Transverse colon (tissue), 4 donors: ENCODE data around the gene IL4I1. TPM values are rescaled to one million over a fixed set of nuclear protein-coding genes. Genes with fewer than 3 reads are reported as not detected.

Experiments
- DNase-seq: peaks from one replicate; pipeline ENCODE4 v3.0.0-alpha.2; 2019
- H3K27ac ChIP-seq, 4 donors: fragments of 200-600 bp; sonication (generic); 2 replicates each; pipeline ENCODE4 v1.5.1; 2016 to 2018; ENCODE audit warnings: inconsistent platforms in 4 of 4
- H3K27me3 ChIP-seq: fragments of 200-600 bp; sonication (generic); 2 replicates; pipeline ENCODE4 v1.5.1; 2017; ENCODE audit warnings: inconsistent platforms
- H3K36me3 ChIP-seq, 4 donors: fragments of 200-600 bp; sonication (generic); 2 replicates each; pipeline ENCODE4 v1.5.1; 2017 to 2019; ENCODE audit warnings: inconsistent platforms in 4 of 4
- H3K4me1 ChIP-seq, 4 donors: fragments of 200-600 bp; sonication (generic); 2 replicates each; pipeline ENCODE4 v1.5.1; 2017 to 2020; ENCODE audit warnings: inconsistent platforms in 4 of 4
- H3K4me3 ChIP-seq, 4 donors: fragments of 200-600 bp; sonication (generic); 1 replicate in 1 of 4; 2 replicates in 3 of 4; pipeline versions ENCODE4 v1.5.1 to v1.6.1; 2017 to 2019; ENCODE audit warnings: inconsistent platforms in 4 of 4
- H3K9me3 ChIP-seq, 2 donors: fragments of 200-600 bp; sonication (generic); 2 replicates each; pipeline ENCODE4 v1.5.1; 2017 to 2019; ENCODE audit warnings: inconsistent platforms in 2 of 2
- CTCF ChIP-seq, 5 experiments: fragments of 200-600 bp in 3 of 5; fragments of 450-650 bp in 2 of 5; sonication (generic) in 3 of 5; IDR thresholded peaks; 1 replicate in 2 of 5; 2 replicates in 3 of 5; pipeline ENCODE4 v1.5.1; 2016 to 2017; ENCODE audit warnings: antibody characterized with exemption in 5 of 5, inconsistent platforms in 3 of 5, mild to moderate bottlenecking in 2 of 5, moderate library complexity in 1 of 5
- EP300 ChIP-seq: sonication (generic); formaldehyde crosslinking; IDR thresholded peaks from one replicate; pipeline ENCODE4 v1.6.1; 2017; ENCODE audit warnings: antibody characterized with exemption, low read depth
- POLR2A ChIP-seq: fragments of 450-650 bp; IDR thresholded peaks from one replicate; pipeline ENCODE4 v1.6.1; 2016; ENCODE audit warnings: antibody characterized with exemption, mild to moderate bottlenecking, moderate library complexity
- POLR2AphosphoS5 ChIP-seq, 3 donors: sonication (generic); formaldehyde crosslinking; IDR thresholded peaks; one replicate each; pipeline ENCODE4 v1.6.1; 2016; ENCODE audit warnings: antibody characterized with exemption in 3 of 3
- WGBS, 2 donors: methylation state at CpG; one replicate each; pipeline ENCODE4 v1.1.5; 2018; ENCODE audit warnings: low coverage in 1 of 2; 5-methylcytosine and 5-hydroxymethylcytosine counted together
- in situ Hi-C, 4 donors: fragments of 200-750 bp; cut with MboI; loops; one replicate each; pipeline versions ENCODE4 v1.15.0 to v1.15.1; 2017; ENCODE audit warnings: low sequenced_read_pairs in 3 of 4, low pct_ligation_motif_present in 1 of 4, low pct_unique_long_range_greater_than_20kb in 1 of 4
- intact Hi-C: fragments of 100-400 bp; cut with DNase I; formaldehyde crosslinking; loops from one replicate; pipeline ENCODE4 v1.15.1; 2023; ENCODE audit warnings: low total_unique reads
- total RNA-seq, 4 donors: library from RNA; depleted of rRNA; stranded (reverse); fragments of >200 nt; gene quantifications; one replicate each; pipeline ENCODE4 v1.1.0, GENCODE V29; 2016

IL4I1 gene
- total RNA-seq, 4 donors from 2014 or later: 2.1 TPM; not detected in 3

GRCh38 chr19:49933643-49934042 lies 37.0 kb upstream of the IL4I1 start:
- no peak overlapping the region for H3K27ac ChIP-seq
- WGBS, 2 donors: 93 to 95% methylated on average over 6 to 8 of the region's 8 CpGs
- no peaks in the 10 kb centered on the region for H3K9me3 ChIP-seq
- no peaks in the 10 kb centered on the region for H3K27me3 ChIP-seq
- no peak overlapping the region for H3K4me3 ChIP-seq
- intact Hi-C loops (loop anchor here (5.0 kb wide), 1 partner anchor 114 kb away; no protein-coding TSS in a partner anchor), in situ Hi-C loops (loop anchor here in 2 of 4 donors (10.0 kb wide), 1 partner anchor 51 kb away; no protein-coding TSS in a partner anchor)
- H3K36me3 ChIP-seq: no peaks in the 10 kb centered on the region
- no peak for DNase-seq
- peaks cover 2 to 14% (median 8%) of the 10 kb centered on the region in 4 donors for H3K4me1 ChIP-seq
- no peak for TF ChIP-seq CTCF (IDR thresholded peaks at IDR 0.05)
- TF ChIP-seq EP300: no peak
- no peak for TF ChIP-seq POLR2AphosphoS5 (IDR thresholded peaks at IDR 0.05)
- TF ChIP-seq POLR2A: no peak

- no peaks in the 10 kb centered on the region for H3K9me3 ChIP-seq
- H3K4me1 ChIP-seq: peaks cover 4 to 18% (median 10%) of the 10 kb centered on the region in 4 donors
- intact Hi-C loops: loop anchor here (5.0 kb wide), 1 partner anchor 115 kb away; no protein-coding TSS in a partner anchor
- H3K4me3 ChIP-seq: no peak overlapping the region
- DNase-seq: no peak
- H3K27me3 ChIP-seq: no peaks in the 10 kb centered on the region
- no peaks in the 10 kb centered on the region for H3K36me3 ChIP-seq
- WGBS, 2 donors: 95% methylated on average over 8 to 25 of the region's 25 CpGs
- in situ Hi-C loops: loop anchor here in 2 of 4 donors (10.0 kb wide), 1 partner anchor 52 kb away; no protein-coding TSS in a partner anchor
- H3K27ac ChIP-seq: no peak overlapping the region
- TF ChIP-seq CTCF (IDR thresholded peaks at IDR 0.05): no peak
- no peak for TF ChIP-seq POLR2A
- no peak for TF ChIP-seq EP300
- TF ChIP-seq POLR2AphosphoS5 (IDR thresholded peaks at IDR 0.05): no peak
Measured at GRCh38 chr19:49932731-49933131, 36.0 kb upstream of the IL4I1 start.

- 87 to 93% methylated on average over 3 to 5 of the region's 5 CpGs for WGBS, 2 donors
- no peaks in the 10 kb centered on the region for H3K27me3 ChIP-seq
- no peak overlapping the region for H3K4me3 ChIP-seq
- no peak overlapping the region for H3K27ac ChIP-seq
- TF ChIP-seq POLR2AphosphoS5 (IDR thresholded peaks at IDR 0.05): no peak
- TF ChIP-seq POLR2A: no peak
- no peak for TF ChIP-seq CTCF (IDR thresholded peaks at IDR 0.05)
- no peak for TF ChIP-seq EP300
- peaks cover 6 to 21% (median 13%) of the 10 kb centered on the region in 4 donors for H3K4me1 ChIP-seq
- H3K9me3 ChIP-seq: no peaks in the 10 kb centered on the region
- DNase-seq: no peak
- H3K36me3 ChIP-seq: no peaks in the 10 kb centered on the region
- in situ Hi-C loops (loop anchor here in 2 of 4 donors (10.0 kb wide), 1 partner anchor 53 kb away; no protein-coding TSS in a partner anchor), intact Hi-C loops (loop anchor here (5.0 kb wide), 1 partner anchor 115 kb away; no protein-coding TSS in a partner anchor)
Measured at GRCh38 chr19:49932041-49932451, 35.4 kb upstream of the IL4I1 start.

- Histone ChIP-seq H3K4me3 (no peak overlapping the region), H3K27ac (no peak overlapping the region), H3K27me3 (no peaks in the 10 kb centered on the region), H3K9me3 (no peaks in the 10 kb centered on the region), H3K4me1 (peaks cover 6 to 22% (median 14%) of the 10 kb centered on the region in 4 donors), H3K36me3 (no peaks in the 10 kb centered on the region)
- in situ Hi-C loops: loop anchor here in 2 of 4 donors (10.0 kb wide), 1 partner anchor 53 kb away; no protein-coding TSS in a partner anchor
- TF ChIP-seq EP300 (no peak), POLR2A (no peak), CTCF (IDR thresholded peaks at IDR 0.05) (no peak), POLR2AphosphoS5 (IDR thresholded peaks at IDR 0.05) (no peak)
- no peak for DNase-seq
- 93 to 96% methylated on average over 6 to 7 of the region's 7 CpGs for WGBS, 2 donors
- intact Hi-C loops: loop anchor here (5.0 kb wide), 1 partner anchor 116 kb away; no protein-coding TSS in a partner anchor
Measured at GRCh38 chr19:49931293-49932040, 34.8 kb upstream of the IL4I1 start.
